ENCODE results near the gene PIP4K2A.

PIP4K2A gene

DNA sequence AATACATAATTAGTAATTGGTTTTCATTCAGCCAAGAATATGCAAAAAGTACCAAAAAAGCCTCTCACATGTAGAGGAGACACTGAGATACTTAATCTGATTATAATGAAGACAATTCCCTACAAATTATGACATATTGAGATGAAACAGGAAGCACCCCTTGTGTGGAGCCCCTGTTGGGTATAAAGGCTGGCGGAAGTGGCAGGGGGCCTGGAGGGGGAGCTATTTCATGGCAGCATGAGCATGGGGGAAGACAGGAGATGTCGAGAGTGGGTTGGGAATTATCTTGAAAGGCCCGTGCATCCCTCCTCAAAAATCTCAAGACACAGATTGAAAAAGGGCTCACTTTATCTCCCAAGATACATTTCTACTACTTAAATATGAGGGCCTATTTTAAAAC, 96.9 kb downstream of the PIP4K2A start:
- no peak for DNase-seq

DNA sequence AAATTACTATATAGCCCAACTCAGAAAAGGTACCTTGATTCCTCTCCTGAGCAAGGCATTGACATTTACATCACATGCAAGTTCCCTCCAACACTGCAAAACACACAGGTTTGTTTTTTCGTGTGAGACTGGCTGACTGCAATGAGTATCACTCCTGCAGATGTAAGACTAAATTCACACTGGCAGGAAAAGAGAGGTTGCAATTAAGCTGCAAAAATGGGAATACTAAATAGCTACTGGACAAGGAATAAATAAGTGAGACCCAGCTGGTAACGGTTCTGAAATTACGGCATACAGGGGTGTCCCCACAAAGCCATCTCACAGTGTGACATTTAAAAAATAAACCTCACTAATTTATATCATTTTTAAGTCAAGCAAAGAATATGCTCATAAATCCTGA, 97.3 kb downstream of the PIP4K2A start:
- no peak for DNase-seq

DNA sequence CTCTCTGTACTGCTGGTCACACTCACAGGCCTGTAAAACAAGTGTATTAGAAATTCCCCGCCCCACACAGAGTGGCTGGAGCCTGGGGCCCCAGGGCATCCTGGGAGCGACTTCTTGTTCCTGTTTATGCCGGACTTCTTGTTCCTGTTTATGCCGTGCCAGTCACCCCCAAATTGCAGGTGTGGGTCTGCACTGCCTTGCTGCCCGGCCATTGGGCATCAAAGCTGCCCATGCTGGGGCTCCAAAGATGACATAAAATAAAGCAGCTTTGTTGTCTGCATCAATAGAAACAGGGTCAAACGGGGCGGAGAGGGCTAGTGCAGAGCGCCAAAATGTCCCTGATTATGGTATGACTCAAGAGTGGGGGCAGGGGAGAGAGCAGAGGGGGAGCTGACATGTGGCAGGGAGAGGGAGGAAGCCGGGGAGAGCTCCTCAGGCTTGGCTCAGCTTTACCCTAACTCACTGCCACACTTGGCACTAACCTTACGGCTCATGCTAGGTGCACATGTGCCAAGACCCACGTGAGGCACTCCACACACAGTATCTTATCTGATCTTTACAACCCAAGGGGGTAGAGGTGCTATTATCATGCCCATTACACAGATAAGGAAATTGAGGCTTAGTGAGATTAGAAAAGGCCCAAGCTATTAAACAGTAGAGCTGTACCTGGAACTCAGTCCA, 98.4 kb downstream of the PIP4K2A start:
- DNase-seq: no peak

DNA sequence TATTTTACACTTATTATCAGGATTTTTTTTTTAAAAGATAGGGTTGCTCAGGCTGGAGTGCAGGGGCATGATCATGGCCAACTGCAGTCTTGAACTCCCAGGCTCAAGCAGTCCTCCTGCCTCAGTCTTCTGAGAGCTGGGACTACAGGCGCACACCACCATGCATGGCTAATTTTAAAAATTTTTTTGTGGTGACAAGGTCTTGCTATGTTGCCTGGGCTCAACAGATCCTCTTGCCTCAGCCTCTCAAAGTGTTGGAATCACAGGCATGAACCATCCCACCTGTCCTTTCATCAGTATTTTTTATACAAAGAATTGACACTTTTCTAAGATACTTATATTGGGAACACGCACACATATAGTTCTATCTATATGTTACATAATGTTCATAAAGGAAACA, 99.3 kb downstream of the PIP4K2A start:
- no peak for DNase-seq

DNA sequence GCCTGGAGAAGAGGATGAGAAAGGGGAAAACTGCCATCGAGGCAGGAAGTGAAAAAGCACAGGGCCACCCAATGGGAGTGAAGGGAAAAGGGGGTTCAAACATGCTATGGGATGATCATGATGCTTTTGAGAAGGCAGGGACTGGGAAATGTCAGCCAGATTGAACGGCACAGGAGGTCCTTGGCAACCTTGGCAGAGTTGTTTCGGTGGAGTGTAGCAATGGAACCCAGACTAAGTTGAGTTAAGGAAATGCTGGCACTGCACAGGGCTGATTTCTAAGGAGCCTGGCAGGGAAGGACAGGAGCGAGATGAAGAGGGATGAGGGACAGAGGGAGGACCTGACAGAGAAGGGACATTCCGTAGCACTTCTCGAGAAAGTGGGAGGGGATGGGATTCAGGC, 101.4 kb downstream of the PIP4K2A start:
- no peak for DNase-seq

DNA sequence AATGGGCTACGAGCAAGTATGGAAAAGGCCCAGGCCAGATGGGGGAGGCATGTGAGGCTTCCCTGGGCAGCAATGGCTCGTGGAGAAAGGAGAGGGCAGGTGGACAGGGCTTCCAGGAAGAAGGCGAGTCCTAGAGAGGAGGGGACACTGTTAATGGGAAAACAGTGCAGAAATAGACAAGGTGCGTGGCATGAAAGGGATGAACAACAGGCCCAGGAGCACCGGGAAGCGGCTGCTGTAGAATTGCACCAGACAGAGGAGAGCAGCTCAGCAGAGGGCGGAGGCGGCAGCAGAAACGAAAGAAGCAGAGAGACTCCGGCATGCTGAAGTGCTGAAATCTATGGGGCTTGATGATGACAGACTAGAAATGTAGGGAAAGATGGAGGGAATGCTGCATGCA, 102.1 kb downstream of the PIP4K2A start:
- DNase-seq: peak; percentile 22

DNA sequence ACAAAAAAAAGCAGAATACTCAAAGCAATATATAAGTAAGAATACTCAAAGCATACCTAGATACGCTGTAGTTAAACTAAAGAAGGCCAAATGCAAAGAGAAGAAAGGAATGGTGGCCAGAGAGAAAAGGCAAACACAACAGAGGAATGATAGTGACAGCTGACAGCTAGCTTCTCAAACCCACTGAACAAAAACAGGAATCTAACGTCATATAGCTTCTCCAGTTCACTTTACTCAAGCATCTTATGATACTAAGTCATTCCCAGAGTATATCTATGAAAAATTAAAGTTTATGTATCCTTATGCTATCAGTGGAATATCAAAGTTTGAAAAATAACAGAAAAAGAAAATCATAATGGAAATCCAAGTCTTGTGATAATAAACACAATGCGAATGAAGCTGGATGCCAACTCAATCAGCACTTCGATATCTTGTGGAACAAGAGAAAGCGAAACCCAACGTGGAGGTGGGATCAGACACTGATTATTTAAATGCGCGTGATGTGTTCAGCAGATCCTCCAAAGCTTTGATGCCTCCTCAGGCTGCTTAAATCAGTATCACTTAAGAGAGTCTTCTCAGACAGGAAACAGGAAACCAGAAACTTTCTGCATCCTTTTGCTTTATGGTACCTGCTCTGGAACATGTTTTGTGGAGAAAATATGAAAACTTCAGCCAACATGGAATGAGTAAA, 102.8 kb downstream of the PIP4K2A start:
- no peak for DNase-seq

DNA sequence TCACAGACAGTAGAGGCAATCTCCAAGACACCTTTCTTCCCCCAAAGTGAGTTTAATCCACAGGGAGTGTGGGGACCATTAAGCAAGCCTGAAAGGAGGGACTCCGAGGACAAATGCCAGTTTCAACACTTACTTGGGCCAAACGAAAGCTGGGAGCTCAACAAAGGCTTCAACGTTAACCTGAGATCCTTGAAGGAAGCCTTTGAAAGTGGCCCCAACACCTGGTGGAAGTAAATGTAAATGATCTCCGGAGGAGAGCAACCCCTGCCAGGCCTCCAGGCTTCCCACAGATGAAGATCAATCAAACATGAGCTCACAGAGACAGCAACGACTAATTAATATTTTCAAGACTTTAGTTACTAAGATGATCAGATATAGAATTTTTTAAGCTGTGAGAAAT, 103.8 kb downstream of the PIP4K2A start:
- no peak for DNase-seq

DNA sequence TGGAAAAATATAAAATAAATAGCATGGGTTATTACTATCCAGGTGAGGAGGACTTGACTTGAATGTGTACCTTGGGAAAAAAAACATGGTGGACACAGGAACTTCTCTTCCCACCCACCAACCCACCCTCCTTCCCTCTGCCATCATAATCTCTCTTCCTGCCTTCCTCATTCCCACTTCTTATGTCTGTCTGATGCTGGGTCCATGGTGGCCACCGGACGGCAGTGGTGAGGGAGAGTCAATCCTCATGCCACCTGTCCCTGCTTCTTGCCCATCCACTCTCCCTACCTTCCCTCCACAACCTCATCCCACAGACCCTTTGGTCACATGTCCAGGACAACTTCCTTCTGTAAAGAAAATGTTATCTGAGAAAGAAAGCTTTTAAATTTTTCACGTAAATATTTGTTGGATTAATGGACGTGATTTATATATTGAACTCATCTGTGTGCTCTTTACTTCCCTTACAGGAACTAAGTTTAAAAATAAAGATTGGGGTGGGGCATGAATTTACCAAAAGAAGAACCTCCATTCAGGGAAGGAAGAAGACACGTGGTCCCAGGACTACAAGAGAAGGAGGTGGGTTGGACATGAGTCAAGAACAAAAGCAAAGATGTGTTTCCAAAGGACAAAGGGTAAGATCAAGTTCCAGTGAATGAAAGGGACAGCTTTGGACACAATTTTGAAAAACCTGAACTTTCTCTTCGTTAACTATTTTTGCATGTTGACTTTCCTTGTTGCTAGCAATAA, 104.5 kb downstream of the PIP4K2A start:
- no peak for DNase-seq

DNA sequence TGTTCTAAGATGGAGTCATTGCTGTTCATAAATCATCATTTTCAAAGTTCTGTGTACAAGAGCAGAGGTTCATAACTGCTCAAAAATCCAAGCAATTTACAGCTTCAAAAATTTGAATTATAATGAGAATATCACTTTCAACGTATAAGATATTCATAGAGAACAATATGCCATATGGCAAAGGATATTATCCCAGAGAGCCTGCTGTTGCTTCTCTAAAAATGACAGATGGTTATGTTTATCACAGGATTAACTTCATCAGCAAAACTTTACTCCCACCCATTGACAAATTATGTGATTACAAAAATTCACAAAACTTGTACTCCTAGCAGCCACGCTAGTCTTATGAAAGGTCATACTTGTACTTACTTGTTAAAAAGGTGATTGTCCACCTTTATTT, 105.1 kb downstream of the PIP4K2A start:
- DNase-seq: no peak

DNA sequence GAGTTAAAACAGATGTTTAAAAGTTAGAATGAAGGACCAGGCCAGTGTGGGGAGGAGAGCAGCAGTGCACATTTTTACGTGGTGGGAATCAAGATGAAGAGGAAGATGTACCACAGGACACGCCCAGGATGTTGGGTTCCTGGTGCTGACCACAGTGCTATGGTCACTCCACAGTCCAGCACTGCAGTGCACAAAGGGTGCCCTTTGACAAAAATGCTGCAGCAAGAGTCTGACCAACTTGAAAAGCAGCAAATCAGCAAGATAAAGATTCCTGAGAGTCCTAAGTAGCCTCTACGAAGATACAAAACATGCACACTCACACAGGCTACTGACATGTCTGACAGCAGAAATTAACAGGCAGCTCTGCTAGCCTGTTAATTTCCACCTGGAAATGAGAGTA, 107.1 kb downstream of the PIP4K2A start:
- no peak for DNase-seq

DNA sequence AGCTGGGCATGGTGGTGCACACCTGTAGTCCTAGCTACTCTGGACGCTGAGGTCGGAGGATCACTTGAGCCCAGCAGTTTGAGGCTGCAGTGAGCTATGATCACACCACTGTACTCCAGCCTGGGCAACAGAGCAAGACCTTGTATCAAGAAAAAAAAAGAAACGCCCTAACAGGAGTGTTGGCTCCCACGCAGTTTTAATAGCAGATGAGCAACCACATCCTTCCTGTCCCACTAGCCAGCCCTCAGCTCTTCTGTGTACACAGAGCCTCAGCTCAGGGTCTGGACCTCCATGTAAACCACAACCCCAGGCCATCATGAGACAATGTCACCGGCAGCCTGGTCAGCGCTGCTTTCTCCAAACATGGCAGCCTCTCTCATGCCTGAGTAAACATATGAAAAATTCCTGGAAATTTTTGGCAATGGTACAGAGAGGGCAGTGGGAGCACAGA, 108.2 kb downstream of the PIP4K2A start:
- no peak for DNase-seq

DNA sequence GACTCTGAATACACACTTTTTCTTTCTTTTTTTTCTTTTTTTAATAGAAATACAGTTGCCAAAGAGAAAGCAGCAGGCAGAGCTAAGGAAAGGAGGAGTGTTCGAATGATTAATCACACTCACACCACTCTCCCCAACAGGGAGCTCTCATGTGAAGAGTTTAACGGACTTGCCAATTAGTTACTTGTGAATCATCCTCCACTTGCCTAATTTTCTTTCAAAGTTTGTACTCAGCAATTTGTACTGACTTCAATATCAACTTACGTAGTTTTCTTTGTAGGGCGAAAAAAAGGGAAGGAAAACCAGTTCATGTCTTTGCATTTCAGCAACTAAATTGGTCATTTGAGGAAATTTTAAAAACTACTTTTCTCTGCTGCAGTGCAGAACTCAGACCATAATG, 109.2 kb downstream of the PIP4K2A start:
- DNase-seq: no peak

DNA sequence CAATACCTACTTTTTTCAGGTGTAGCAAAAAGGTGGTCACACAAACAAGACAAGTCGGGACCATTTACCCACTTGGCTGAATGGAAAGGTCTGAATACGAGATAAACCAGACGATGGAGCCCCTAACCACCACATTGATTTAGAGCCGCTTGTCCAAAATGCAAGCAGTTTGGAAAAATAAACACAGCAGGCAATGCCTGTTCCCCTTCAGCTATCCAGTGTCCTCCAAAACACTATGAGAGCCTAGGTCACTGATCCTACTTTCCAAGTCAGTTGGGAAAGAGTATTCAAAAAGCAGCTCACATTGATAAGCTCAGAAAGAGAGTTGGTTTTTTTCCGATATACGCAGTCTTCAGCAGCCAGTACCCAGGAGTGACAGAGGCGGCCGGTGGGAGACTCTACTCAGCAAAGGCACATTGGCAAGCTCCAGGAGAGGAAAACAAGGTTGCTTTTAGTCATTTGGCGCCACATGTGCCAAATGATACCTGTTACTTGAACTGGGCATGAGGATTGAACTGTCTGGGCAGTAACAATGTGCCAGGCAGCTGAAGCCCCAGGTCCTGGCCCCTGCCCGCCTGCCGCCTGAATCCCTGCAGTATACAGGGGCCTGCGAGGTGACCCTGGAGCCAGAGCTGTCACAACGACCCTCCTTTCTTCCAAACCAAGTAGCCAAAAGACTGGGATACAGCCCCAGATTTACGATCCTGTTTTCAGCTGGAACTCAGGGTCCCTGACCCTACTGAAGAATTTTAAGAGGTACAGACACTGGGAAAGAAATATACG, 109.8 kb downstream of the PIP4K2A start:
- DNase-seq: no peak

DNA sequence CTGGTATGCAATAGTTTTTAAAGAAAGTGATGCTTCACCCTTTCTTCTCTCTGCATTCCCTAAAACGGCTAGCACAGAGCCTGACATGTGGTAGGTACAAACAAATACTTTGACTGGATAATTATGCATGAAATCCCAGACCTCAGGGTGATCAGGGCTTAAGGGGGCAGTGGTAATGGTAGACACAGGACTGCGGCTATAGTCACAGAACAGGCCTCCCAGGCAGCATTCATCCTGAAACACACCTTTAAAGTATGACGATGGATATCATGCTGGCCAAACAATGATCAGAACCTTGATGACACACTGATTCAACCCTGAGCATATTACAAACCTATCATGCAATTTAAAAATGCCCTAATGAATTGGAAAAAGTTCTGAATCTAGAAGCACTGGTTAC, 110.8 kb downstream of the PIP4K2A start:
- DNase-seq: no peak

DNA sequence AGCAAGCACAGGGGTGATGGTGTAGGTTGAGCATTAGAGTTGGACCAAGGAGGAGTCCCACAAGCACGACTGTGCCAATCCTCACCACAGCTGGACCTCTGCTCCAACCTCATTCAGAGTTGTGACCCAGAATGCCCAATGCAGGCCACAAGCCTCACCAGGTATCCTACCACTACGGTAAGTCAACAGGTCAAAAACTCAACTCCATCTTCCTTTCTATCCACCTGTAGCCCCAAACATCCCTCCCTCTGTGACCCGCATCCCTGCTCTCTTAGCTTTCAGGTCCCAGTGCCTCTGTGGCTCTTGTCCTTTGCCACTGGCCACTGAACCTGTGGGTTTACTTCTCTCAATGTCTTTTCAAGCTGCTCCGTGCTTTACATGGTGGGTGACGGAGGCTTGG, 112.8 kb downstream of the PIP4K2A start:
- no peak for DNase-seq

DNA sequence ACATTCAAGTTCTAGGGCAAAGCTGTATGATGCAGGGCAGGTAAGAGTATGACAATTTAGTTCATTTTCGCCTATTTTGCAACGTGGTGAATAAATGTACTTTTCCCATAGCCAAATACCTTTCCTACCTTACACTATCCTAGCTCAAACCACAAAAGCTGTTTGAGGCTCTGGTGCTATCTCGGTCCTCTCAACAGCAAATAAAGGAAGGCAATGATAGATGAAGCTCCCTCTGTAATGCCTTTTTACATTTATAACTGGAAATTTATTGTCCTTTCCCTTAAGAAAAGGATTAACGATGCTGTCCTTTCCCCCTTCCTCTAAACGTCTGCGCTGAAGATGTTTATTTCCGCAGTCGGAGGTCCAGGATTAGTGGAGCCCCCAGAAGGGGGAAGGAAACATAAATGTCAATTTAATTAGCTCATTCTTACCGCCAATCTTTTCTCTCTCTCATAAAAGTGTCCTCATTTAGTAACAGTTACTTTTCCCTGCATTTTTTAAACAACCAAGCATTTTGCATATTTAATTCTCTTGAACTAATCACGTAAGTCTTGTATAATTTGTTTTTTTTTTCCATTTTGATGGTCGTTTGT, 114.6 kb downstream of the PIP4K2A start:
- no peak for DNase-seq

DNA sequence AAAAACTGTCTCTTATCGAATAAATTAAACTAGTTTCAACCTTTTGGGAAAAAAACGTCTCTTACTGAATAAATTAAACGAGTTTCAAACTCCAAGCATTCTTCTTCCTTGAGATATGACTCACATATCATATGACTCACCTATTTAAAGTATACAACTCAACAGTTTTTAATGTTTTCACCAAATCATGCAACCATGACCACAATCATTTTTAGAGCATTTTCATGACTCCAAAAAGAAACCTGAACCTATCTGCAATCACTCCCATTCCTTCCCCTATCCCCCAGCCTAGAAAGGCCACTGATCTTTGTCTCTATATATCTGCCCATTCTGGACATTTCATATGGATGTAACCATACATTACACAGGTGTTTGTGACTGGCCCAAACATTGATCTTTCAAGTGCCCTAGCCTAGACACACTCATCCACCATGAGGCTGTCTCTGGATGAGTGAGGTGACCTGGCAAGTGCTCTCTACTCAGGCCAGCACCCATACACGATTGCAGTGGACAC, 115.3 kb downstream of the PIP4K2A start:
- DNase-seq: no peak

DNA sequence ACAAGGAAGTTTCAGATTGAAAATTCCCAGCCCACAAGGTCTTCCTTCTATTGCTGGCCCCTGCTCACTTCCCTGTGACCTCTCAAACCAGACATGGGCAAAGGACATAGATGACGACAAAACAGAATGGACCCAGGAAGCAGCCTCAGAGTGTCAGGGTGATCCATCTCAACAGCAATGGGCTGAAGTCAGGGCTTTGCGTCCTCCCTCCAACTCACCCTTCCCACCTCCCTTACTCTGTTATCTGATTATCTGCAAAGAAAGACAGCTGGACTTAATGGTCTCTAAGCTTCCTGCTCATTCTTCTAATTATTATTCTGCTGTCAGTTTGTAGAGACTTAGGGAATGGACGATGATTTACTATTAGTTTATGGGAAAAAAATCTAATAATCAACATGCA, 115.9 kb downstream of the PIP4K2A start:
- no peak for DNase-seq

DNA sequence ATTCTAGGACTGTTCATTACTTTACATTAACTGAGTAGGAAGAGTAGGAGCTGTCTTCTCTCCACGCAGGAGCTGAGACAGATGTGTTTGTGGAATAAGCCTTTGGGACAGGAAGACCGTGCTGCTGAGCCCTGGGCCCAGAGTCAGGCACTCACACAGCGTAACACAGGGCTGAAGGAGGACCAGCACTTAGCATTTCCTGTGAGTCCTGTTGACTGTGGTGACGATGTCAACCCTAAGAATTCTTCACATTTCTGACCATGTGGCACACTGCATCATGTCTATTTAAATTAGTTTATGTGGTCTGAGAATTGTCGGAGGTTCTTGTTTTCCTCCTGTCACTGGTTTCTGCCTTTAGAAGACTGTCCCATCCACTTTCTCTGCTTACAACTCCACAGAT, 117.2 kb downstream of the PIP4K2A start:
- no peak for DNase-seq

DNA sequence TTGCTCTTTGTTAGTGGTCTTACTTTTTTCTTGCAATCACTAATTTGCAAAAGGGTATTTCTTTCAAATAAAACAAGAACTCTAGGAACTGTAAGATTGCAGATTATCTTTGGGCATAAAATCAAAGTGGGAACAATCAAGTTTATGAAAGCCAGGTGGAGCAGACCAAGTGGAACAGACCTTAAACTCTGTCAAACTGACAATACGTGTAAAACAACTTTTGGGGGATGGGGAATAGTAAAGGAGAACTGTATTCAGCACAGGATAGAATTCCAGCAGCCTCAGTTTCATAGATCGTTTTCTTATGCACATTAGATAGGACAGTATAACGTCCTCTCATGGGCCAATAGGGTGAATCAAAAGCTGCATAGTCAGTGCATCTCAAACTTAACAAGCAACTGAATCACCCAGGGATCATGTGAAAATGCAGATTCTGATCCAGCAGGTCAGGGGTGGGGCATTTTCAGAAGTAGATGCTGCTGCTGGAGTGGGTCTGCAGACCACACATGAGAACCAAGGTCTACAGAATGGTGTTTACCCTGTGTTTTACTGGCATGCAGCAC, 120.7 kb downstream of the PIP4K2A start:
- no peak for DNase-seq

DNA sequence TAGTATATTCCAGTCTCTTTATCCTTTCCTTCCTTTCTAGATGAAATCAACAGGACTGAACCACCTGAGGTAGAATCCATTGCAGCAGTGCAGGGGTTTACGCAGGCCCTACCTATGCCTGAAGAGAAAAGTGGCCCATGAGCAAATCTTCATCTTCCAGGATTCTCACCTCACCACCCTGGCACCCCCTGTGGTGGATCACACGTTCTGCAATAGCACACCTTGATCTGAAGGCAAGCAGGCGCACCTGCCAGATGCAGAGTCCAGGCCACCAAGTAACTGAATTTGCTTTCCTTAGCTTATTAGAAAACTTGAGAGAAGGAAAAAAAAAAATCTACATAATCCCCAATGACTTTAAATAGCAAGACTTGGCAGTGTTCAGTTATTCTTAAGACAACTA, 121.4 kb downstream of the PIP4K2A start:
- no peak for DNase-seq
